GM18861 (cell line): ENCODE data around the gene SPI1.

Experiments
- ATAC-seq: cut with Tn5 transposase; IDR thresholded peaks from one replicate; pipeline ENCODE4 v1.9.1; 2021; ENCODE audit not compliant: unreplicated experiment

The SPI1 gene

DNA sequence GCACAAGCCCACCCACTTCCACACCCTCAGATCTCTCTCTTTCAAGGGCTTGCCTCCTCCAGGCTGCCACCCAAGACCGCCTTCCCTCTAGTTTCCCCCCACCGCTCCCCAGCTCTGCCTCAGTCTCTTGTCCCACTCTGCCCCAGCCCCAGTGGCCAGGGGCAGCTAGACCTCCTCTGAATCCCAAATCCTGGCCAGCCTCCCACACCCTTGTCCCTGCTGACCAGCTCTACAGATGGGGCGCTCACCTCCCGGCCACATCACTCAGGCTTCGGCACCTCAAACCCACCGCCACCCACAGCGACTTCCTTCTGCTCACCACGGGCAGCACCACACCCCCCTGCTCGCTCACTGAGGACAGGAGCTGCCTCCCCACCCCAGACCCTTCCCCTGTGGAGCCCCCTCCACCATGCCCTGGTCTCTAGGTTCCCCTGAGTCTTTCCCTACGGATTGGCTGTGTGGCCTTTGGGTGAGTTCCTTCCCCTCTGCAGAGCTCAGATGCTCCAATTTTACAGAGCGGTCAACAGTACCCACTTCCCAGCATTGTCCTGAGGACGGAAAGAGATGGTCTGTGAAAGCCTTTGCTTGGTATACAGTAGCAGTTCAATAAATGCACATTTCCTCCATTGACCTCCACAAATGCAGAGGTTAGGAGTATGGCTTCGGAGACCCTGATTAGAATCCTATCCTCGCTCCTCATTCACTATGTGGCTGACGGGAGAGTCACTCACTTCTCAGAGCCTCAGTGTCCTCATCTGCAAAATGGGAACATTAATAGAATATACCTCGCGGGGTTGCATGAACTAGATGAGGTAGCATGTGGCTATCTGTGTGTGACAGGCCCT lies 11.5 kb upstream of the SPI1 start:
- ATAC-seq, result no peak

- ATAC-seq, result no peak
Measured at GRCh38 chr11:47388697-47389576, 10.6 kb upstream of the SPI1 start.

- ATAC-seq, result no peak
Measured at GRCh38 chr11:47387944-47388696, 9.8 kb upstream of the SPI1 start.

GRCh38 chr11:47384498-47384897 lies 6.2 kb upstream of the SPI1 start:
- ATAC-seq, result no peak

GRCh38 chr11:47383071-47383470 lies 4.7 kb upstream of the SPI1 start:
- no peak for ATAC-seq

DNA sequence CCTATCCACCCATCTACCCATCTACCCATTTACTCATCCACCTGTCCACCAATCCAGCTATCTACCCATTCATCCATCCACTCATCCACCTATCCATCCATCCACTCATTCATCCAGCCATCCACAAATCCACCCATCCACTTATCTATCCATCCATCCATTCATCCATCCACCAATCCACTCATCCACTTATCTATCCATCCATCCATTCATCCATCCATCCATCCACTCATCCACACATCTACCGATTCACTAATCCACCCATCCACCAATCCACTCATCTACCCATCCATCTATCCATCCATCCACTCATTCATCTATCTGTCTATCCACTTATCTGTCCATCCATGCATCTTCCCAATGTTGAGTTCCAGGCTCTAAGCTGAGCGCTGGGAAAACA lies 1.7 kb upstream of the SPI1 start:
- ATAC-seq, result no peak

DNA sequence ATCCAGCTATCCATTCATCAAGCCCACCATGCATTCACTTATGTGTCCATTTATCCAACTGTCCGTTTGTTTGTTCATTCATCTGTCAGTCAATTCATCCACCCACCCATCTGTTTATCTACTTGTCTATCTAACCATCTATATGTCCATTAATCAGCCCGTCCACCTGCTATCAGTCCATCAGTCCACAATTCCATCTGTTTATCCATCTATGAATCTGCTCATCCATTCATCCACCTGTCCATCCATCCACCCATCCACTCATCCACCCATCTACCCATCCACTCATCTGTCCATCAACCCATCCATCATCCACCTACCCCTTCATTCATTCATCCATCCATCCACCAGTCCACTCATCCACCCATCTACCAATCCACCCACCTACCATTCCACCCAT lies 970 bp upstream of the SPI1 start:
- no peak for ATAC-seq

DNA sequence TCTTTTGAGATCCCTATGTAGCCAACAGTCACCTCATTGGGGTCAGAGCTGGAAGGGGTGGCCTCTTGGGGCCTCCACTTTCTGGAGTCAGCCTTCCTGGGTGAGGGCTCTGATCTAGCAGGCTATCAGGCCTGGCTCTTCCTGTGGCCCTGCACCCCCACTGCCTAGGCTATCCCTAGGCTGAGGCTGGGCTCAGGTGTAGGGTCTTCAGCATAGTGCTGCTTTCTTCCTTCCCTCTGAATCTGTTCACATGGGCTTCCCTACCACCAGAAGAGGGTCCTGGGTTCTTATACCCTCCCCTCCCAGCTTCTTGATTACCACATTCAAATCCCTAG lies 456 bp upstream of the SPI1 start:
- ATAC-seq, result no peak

DNA sequence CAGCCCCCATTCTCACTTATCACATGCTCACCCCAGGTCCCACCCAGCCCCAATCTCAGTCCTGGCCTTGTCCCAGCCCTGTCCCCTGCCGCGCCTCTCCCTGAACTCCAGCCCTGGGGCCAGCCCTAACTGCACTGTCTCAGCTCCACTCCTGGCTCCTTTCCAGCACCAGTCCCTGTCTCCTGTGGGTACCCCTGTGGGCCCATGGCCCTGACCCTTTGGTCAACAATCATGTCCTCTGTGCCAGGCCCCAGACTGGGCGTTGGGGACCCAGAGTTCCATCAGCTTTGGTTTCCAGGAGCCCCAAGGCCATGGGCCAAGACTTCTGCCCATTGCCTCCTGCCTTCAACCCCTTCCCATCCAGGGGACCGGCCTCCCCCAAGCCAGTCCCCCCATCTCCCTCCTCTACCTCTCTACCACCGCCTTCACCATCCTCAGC lies 757 bp downstream of the SPI1 start:
- ATAC-seq, result no peak

DNA sequence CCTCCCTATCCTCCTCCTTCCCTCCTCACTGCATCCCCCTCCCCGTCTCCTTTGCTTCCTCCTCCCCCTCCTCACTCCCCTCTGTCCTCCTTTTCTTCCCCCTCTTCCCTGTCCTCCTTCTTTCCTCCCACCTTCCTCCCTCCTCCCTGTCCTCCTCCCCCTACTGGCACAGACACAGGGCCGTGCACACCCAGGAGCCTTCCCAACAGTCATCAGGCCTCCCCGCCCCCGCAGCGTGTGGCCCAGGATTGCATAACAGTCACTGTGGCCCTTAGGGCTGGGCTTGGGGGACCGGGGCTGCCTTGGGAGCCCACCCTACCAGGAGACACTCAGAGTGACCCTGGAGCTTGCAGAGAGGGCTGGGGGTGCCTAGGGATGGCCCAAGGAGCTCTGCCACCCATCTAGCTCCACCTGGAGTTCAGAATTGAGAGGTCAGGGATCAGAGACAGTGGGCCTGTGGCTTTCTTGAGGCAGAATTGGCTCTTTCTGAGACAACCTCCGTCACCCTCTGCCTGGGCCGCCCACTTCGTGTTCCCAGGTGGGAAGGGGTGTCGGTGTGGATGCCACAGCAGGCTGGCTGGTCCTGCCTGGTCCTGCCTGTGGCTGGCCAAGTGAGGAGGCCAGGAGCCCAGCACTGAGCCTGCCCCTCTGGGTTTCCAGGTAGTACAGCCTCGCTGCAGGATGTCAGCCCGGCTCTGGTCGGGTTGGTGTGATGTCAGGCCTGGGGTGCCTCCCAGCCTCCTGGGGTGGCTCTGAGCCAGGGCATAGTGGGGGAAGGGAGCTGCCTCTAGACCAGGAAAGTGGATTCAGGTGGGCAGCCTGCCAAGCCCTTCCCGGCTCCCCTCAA lies 1.6 kb downstream of the SPI1 start:
- ATAC-seq, result no peak

DNA sequence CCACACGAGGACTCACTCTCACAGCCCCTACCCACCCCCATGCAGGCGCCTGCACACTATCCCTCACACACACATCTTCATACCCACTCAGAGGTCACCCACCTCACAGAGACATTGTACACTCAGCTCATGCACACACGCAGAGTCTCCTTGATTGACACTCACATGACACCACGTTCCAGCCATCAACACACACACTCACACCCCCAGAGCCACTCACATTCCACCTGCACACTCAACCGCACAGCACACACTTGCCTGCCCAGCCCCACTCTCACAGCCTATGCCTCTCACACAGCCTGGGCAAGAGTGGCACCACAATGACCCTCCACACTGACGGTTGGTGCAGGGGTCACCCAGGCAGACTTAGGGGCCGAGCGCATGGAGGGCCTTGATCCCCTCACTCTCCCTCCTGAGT lies 2.2 kb downstream of the SPI1 start:
- ATAC-seq, result no peak

- ATAC-seq, result no peak
Measured at GRCh38 chr11:47375546-47376085, 2.7 kb downstream of the SPI1 start.

DNA sequence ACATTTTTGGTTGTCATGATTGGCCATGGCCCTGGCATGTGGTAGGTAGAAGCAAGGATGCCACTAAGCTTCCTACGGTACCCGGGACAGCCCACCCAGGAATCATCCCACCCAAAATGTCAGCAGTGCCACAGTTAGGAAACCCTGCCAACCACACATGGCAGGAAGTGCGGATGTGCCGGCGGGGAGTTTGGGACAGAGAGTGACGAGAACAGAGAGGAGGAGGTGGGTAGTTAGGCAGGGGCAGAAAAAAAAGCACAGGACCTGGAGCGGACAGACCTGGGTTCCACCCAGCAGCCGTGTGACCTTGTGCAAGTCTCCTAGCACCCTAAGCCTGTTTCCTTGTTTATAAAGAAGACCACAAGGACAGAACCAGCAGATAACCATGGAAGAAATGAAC lies 3.3 kb downstream of the SPI1 start:
- ATAC-seq, result no peak

DNA sequence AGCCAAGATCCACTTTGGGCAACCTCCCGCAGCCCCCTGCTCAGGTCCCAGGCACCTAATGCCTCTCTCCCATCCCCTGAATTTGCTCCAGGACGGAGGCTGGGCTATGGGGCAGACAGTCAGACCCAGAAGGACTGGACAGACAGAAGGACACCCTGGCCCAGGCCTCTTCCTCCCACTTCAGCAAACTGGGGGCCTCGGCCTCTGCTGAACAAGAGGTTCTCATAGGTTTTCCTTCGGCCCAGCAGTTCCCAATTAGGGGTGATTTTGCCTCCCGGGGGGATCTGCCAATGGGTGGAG lies 3.7 kb downstream of the SPI1 start:
- ATAC-seq, result no peak

DNA sequence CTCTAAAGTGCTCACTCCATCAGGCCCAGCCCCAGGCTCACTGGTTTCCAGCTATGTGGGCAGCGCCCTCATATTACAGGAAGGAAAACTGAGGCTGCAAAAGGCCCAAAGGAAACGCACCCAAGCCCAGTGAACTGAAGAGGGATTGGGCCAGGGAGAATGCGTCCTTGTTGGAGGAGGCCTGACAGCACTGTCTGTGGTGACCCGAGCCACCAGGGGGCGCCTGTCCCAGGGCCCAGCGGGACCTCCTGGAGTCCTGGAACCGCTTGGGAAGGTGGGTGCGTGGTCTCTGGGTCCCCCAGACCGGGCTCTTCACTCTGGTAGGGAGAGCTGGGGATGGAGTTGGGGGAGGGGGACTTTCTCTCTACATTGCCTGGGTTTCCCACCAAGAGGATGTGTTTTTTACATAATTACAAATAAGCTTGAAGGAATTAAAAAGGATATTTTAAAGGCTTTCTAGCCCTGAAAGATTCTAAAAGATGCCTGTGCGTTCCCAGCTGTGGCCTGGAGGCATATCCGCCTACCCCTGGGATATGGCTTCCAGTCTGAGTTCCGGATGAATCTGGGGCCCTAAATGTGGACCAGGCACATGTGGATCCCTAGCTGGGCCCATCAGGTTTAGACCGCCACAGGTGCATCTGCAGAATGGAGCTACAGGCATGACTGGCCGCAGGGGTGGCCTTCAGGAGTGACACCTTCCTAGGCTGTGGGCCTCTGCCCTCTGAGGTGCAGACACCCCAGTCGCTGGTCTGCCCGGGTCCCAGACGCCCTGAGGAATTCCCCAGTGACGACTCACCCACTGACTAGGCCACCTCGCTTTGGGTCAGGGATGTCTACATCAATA lies 4.2 kb downstream of the SPI1 start:
- no peak for ATAC-seq

GRCh38 chr11:47372422-47372821 lies 5.9 kb downstream of the SPI1 start:
- no peak for ATAC-seq

- ATAC-seq, result no peak
Measured at GRCh38 chr11:47369676-47370075, 8.7 kb downstream of the SPI1 start.

DNA sequence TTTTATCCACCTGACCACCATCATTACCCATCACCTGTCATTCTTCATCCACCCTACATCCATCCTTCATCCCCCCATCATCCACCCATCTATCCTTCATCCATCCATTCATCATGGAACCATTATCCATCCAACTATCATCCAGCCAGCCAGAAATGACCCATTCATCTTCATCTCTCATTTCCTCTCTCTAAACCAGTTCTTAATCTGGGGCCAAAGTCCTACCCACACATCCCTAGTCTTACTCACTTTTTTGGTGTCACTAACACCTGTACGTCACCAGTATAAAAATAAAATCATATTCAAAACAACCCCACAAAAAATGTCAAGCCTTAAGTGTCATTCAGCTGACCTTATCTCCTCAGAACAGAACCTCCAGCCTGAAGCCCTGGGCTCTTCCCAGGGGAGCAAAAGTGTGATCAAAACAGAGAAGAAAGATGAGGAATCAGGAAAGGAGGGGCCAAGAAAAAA lies 12.3 kb downstream of the SPI1 start:
- no peak for ATAC-seq

GRCh38 chr11:47361419-47361818 lies 16.9 kb downstream of the SPI1 start:
- no peak for ATAC-seq
